GM10847 (cell line): ENCODE results near the gene FRK.

Experiments used
- POLR2A ChIP-seq: IDR thresholded peaks from 2 replicates; pipeline ENCODE4 v1.6.1; 2011; ENCODE audit not compliant: insufficient read length; ENCODE audit errors: extremely low read depth

Gene FRK

DNA sequence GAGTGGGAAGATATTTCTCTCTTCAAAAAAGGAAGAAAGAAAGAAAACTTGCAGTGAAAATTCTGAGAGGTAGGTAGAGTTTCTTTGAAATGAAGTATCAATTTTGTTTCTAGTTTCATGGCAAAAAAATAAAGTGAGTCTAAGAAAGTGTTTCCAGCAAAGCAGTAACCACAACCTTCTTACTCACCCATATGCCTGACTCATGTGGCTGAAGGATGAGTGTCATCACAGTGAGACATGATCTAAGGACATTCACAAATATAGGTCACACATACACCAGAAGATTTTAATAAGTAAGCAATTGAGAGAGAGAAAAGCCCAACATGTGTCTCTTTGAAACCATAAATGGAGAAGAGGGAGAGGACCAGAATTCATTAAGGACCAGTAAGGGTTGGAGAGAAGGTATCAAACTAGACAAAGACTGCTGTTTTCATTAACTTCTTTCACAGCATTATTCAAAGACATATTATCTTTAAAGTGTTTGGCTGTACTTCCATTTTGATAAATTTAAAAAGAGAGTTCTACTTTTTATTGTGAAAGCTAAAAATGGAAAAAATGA is 169.5 kb downstream of the FRK start:
- no peak for TF ChIP-seq POLR2A

DNA sequence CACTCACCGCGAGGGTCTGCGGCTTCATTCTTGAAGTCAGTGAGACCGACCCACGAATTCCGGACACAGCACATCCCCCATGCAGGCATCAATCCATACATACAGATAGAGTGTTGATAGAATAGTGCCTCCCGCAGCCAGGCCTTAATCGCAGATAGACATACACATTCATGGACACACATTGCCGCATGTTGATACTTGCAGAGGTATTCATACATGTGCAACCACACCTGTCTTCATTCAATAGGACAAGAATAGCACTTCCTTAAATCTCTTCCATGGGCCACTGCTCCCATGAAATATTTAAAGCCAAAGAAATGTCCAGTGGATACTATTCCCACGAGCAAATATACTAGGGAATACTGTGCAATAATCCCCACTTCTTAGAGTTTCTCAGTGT is 170.5 kb downstream of the FRK start:
- no peak for TF ChIP-seq POLR2A

DNA sequence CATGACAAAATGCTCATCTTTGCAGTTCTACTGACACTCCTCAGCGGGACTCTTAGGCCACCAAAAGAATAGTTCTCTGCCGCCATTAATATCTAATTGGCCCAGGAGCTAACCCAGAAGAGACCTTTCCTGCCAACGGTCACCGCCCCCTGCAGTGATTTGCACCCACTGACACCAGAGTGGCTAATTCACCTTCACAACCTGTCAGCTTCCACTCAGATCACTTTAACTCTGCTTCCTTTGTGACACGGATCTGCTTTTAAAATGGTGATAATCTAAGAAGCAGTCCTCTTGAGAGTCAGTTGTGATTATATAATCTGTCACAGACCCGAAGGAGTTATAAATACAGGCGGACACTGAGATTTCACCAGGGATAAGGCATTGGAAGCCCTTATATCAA is 172.8 kb downstream of the FRK start:
- no peak for TF ChIP-seq POLR2A

DNA sequence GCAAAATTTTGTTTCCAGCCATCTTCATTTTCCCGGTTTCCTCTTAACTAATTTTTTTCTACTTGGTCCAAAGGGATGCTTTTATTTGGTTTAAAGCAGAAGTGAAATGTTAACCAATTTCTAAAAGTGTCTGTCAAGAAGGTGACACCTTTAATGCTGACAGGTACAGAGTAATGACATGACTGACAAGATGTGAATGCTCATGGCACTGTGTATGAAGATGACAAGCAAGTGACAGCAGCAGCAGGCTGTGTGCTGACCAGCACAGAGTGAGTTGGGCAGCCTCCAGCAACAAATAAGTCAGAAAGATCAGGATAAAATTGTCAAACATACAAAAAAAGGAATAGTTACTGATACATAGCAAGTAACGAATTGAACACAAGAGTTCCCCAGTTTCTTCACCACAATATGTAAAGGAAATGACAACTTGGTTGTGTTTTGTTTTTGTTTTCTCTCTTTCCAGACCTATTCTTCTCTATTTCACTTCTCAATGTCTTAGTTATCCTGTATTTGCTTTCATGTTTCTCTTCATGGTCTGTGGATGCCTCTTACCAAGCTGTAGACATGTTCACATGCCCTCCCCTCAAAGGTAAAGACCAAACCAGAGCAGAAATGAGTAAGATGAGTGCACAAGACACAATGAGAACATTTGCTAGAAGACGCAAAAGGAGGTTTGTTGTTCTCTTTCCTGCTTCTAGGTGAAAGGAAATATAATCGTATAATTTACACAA is 174.9 kb downstream of the FRK start:
- TF ChIP-seq POLR2A: no peak

DNA sequence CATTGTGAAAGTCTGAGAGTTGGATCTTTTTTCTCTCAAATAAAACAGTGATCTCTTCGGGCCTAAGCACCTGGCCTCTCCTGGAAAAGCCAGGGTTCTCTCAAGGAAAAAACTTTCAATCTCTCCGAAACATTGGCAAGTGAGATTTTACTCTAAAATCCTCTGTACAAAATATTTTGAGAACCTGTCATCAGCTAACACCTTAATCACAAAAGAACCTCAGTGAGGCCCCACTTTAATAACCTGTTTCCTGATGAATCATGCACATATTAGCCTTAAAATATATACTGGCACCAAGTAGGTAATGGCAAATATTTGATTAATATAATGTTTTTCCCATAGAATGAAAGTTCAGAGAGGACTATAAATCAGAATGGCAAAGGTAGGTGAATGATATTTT is 177.9 kb downstream of the FRK start:
- TF ChIP-seq POLR2A: no peak

DNA sequence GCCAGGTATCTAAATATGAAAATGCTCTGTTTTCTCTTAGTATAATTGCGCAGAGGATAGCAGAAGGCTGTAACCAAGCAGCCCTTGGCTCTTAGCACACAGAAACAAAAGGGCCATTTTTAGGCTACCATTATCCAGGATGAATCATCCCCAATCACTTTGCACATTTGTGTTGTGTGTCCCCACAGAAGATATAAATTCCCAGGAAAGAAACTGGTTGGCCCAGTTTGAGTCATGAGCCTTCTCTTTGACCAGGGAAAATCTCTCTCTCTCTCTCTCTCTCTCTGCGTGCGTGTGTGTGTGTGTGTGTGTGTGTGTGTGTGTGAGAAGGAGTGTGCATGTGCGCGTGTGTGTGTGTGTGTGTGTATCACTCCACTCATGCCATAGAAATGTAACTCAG is 178.5 kb downstream of the FRK start:
- no peak for TF ChIP-seq POLR2A
